ENCODE data around the gene PPP1R14C.
"Not testable (repeated sequence)": the region's sequence is repeated elsewhere in the genome, so short reads cannot be mapped to it uniquely, and the experiment has no call there.

Gene PPP1R14C, protein sequence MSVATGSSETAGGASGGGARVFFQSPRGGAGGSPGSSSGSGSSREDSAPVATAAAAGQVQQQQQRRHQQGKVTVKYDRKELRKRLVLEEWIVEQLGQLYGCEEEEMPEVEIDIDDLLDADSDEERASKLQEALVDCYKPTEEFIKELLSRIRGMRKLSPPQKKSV

GRCh38 chr6:150142670-150143515 is at the start of gene PPP1R14C:
TSS of gene PPP1R14C (plus strand) at chr6:150143044. CDS start at chr6:150143193, 149 bp downstream.
- DNase-seq: no peak

DNA sequence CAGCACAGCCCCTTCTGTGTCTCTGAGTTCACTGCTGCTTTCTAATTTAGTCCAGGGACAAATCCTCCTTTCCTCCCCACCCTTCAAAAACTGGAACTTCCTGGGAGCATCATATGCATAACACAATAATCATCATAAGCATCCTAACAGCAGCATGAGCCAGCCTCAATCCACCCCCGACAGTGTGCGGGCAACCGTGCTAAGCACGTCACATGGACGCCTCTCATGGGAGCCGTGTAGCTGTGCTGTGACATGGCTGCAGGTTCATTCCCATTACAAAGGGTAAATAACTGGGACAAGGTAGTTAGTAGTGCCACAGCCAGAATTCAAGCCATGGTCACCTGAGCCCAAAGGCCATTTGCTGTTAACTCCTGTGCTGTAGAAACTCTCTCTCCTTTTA is 49.4 kb upstream of the PPP1R14C start:
- no peak for DNase-seq

DNA sequence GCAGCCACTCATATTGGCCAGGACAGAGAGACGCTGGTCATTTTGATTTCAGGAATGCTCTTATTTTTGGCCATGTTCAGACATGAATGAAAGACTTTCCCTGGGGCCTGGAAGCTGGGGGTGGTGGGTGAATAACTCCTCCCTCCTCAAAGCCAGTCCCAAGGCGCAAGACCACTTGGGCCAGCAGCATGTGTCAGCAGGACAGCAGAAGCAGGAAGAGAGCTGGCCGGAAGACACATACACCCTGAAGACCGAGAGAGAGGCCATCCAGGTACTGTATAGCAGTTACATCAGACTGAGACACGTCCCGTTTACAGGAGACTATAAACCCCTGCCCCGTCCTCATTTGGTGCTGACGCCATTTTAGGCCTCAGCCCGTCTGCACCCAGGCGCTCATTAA is 44.7 kb upstream of the PPP1R14C start:
- no peak for DNase-seq

GRCh38 chr6:150099546-150099945 is 43.3 kb upstream of the PPP1R14C start:
- no peak for DNase-seq

- DNase-seq: no peak
These were observed 42.9 kb upstream of the PPP1R14C start for GRCh38 chr6:150099953-150100352.

DNA sequence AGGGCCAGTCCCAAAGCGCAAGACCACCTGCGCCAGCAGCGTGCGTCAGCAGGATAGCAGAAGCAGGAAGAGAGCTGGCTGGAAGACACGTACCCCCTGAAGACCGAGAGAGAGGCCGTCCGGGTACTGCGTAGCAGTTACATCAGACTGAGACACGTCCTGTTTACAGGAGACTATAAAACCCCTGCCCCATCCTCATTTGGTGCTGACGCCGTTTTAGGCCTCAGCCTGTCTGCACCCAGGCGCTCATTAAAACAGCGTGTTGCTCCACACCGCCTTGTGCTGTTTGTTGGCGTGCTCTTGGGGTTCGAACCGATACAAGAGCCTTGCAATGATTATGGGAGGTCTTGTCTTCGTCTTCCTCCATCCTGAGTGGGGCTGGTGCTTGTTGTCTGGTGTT is 42.1 kb upstream of the PPP1R14C start:
- DNase-seq: no peak

DNA sequence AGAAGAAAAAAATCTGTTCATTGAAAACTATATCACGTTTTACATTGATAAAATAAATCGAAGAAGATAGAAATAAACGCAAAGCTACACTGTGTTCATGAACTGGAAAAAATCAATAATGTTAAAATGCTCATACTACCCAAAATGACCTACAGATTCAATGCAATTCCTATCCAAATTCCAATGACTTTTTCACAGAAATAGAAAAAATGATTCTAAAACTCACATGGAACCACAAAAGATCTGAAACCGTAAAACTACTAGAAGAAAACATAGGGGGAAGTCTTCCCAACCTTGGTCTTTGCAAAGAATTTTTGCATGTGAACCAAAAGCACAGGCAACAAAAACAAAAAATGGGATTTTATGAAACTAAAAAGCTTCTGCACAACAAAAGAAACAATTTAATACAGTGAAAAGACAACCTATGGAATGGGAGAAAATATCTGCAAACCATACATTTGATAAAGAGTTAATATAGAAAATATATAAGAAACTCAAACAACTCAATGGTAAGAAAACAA is 40.0 kb upstream of the PPP1R14C start:
- no peak for DNase-seq

DNA sequence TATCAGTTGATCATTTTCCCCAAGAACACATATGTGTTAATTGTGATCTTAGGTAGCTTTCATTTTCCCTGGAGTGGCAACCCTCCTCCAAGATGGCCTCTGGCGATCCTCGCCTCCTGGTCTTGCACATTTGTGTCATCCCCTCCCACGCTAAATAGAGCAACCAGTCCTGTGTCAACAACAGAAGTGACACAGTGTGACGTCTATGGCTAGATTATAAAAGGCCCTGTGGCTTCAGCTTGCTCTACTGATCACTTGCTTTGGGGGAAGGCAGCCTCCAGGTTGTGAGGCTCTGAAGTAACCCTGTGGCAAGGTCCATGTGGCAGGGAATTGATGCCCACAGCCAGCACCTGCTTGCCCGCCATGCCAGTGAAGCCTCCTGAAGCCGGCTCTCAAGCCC is 30.6 kb upstream of the PPP1R14C start:
- DNase-seq: no peak

DNA sequence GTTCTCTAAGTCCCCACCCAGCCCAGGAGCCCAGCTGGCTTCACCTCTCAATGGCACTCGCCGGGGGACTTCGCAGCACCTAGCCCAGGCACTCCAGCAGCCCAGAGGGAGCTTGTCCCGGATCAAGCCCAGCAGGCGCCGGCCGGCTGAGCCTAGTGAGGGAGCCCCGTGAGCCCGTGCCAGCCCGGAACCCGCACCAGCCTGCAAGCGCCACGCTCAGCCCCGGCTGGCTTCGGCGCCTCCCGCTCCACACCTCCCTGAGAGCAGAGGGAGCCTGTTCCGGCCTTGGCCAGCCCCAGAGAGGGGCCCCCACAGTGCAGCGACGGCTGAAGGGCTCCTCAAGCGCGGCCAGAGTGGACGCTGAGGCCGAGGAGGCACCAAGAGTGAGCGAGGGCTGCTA is 27.1 kb upstream of the PPP1R14C start:
- no peak for DNase-seq

- DNase-seq: no peak
These were observed 26.5 kb upstream of the PPP1R14C start for GRCh38 chr6:150116200-150116800.

GRCh38 chr6:150118203-150118602 is 24.6 kb upstream of the PPP1R14C start:
- DNase-seq: no peak

- DNase-seq: no peak
These were observed 24.2 kb upstream of the PPP1R14C start for GRCh38 chr6:150118627-150119026.

DNA sequence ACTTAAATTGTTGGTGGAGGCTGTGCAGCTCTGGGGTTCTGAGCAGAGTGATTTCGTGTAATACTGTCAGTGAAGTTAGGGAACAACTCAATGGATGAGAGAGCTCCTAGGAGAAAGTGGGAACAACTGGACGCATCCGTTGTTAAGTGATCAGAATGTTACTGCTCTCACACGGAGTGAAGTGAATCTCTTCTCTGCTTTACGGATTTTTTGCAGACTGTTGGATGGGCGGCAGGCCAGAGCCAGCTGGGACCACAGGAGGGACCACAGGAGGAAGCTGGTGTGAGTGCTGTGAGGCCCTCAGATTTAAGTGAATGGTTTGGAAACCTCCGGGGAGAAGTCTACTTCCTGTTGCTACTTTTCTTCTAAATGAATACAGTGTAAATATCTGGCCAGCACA is 23.7 kb upstream of the PPP1R14C start:
- DNase-seq: no peak

GRCh38 chr6:150123645-150124044 is 19.2 kb upstream of the PPP1R14C start:
- DNase-seq: no peak

GRCh38 chr6:150124235-150124634 is 18.6 kb upstream of the PPP1R14C start:
- no peak for DNase-seq

GRCh38 chr6:150126641-150127291 is 16.1 kb upstream of the PPP1R14C start:
- DNase-seq: no peak

DNA sequence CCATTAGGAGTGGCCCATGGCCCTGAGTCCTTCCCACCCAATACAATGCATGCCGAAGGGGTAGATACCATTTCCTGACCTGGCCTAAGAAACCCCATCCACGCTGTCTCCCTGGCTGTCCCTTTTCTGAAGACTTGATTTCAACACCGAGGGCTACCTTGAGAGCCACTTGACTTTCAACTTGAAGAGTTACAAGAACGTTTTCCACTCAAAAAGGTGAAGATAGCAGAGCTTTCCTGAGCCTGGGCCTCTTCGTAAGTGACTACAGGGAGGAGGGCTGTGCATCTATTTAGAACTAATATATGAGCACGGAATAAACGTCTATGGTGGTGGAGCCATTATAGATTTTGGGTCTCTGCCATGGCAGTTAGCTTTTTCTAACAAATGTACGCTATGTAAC is 14.4 kb upstream of the PPP1R14C start:
- no peak for DNase-seq

- DNase-seq: no peak
These were observed 13.0 kb upstream of the PPP1R14C start for GRCh38 chr6:150129616-150130505.

DNA sequence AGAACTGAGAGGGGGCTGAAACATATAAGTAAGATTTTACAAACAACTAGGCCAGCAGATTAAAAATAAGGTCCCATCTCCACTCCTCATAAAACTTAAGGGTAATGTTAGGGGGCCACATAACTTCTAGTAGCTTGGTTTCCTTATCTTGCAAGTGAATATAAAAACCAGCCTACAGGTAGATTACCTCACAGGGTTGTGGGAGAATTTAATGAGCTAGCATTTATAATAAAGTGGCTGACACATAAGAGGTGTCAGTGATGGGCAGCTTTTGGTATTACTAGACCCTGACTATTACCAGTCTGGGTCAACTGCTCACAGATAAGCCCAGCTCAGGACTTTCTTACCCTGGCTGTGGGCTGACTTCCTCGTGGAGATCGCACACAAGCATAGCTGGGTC is 9.2 kb upstream of the PPP1R14C start:
- DNase-seq: no peak

- no peak for DNase-seq
These were observed 8.4 kb upstream of the PPP1R14C start for GRCh38 chr6:150134280-150134920.

DNA sequence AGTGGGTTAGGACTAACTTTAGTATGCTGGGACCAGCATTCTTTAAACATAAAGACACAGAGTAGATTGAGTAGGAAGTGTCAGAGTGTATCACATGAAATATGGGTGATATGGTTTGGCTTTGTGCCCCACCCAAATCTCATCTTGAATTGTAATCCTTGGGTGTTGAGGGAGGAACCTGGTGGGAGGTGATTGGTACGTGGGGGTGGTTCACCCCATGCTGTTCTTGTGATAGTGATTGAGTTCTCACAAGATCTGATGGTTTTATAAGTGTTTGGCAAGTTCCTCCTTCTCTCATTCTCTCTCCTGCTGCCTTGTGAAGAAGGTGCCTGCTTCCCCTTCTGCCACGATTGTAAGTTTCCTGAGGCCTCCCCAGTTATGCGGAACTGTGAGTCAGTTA is 5.1 kb upstream of the PPP1R14C start:
- not testable (repeated sequence) for DNase-seq

DNA sequence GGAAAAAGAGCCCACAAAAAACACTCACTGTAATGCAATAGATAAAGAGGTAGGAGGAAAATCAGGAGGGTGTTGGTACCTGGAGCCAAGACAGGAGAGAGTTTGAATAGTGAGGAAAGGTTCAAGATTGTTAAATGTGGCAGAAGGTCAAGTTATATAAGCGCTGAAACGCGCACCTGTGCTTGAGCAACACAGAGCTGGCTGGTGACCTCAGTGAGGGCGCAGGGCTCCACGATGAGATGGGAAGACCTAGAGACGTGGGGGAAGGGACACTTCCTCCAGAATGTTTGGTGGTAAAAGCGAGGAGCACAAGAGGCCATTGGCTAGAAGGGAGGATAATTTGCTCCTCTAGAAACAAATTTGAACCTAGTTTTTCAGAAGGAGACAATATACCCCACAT is 4.2 kb upstream of the PPP1R14C start:
- DNase-seq: no peak

Data from midbrain (tissue), 1 donor.